H9 (cell line): Measurements from ENCODE around the gene NXPH1. TPM values are rescaled to one million over a fixed set of nuclear protein-coding genes. Genes with fewer than 3 reads are reported as not detected.

Experiments used
- DNase-seq: peaks from one replicate; pipeline ENCODE4 v3.0.0-alpha.2; 2017
- H2AFZ ChIP-seq: one replicate; pipeline ENCODE4 v1.6.1; 2013; ENCODE audit warnings: mild to moderate bottlenecking, low read length, control low read depth, moderate library complexity
- H2AK5ac ChIP-seq: 2 replicates; pipeline ENCODE4 v1.6.1; 2013; ENCODE audit warnings: low read length, control low read depth, mixed read lengths; ENCODE audit not compliant: insufficient read length
- H2BK120ac ChIP-seq: one replicate; pipeline ENCODE4 v1.6.1; 2013; ENCODE audit warnings: low read depth, mild to moderate bottlenecking, low read length, control low read depth, inconsistent platforms; ENCODE audit not compliant: poor library complexity, severe bottlenecking
- H2BK12ac ChIP-seq: 2 replicates; pipeline ENCODE4 v1.6.1; 2013; ENCODE audit warnings: low read length, control low read depth, mixed read lengths, low read depth; ENCODE audit not compliant: insufficient read length
- H2BK15ac ChIP-seq: 2 replicates; pipeline ENCODE4 v1.6.1; 2013; ENCODE audit warnings: low read depth, low read length, control low read depth
- H2BK20ac ChIP-seq: one replicate; pipeline ENCODE4 v1.6.1; 2013; ENCODE audit warnings: low read depth, mild to moderate bottlenecking, low read length, control low read depth, inconsistent platforms; ENCODE audit not compliant: poor library complexity, severe bottlenecking
- H2BK5ac ChIP-seq: 2 replicates; pipeline ENCODE4 v1.6.1; 2013; ENCODE audit warnings: low read length, control low read depth, mixed read lengths; ENCODE audit not compliant: insufficient read length
- H3K14ac ChIP-seq: 2 replicates; pipeline ENCODE4 v1.6.1; 2013; ENCODE audit warnings: low read length, control low read depth; ENCODE audit not compliant: insufficient read depth
- H3K18ac ChIP-seq: 2 replicates; pipeline ENCODE4 v1.6.1; 2013; ENCODE audit warnings: low read depth, mild to moderate bottlenecking, mixed read lengths, low read length, control low read depth; ENCODE audit not compliant: insufficient read length
- H3K23ac ChIP-seq: 2 replicates; pipeline ENCODE4 v1.6.1; 2013; ENCODE audit warnings: low read length, control low read depth, mixed read lengths, low read depth; ENCODE audit not compliant: insufficient read length
- H3K23me2 ChIP-seq: 2 replicates; pipeline ENCODE4 v1.6.1; 2013; ENCODE audit warnings: low read depth, mild to moderate bottlenecking, mixed read lengths, low read length, control low read depth; ENCODE audit not compliant: insufficient read length, poor library complexity, severe bottlenecking
- H3K27ac ChIP-seq: 2 replicates; pipeline ENCODE4 v1.5.1; 2013; ENCODE audit warnings: low read length, control low read depth, mixed read lengths, low read depth; ENCODE audit not compliant: insufficient read length
- H3K27me3 ChIP-seq: 2 replicates; pipeline ENCODE4 v1.6.1; 2013; ENCODE audit warnings: low read length, control low read depth, inconsistent platforms; ENCODE audit not compliant: insufficient read depth
- H3K4ac ChIP-seq: 2 replicates; pipeline ENCODE4 v1.6.1; 2013; ENCODE audit warnings: low read depth, mild to moderate bottlenecking, control low read depth, inconsistent platforms, low read length, moderate library complexity
- H3K4me1 ChIP-seq: 2 replicates; pipeline ENCODE4 v1.6.1; 2013; ENCODE audit warnings: low read length, control low read depth, inconsistent platforms; ENCODE audit not compliant: insufficient read depth
- H3K4me2 ChIP-seq: 2 replicates; pipeline ENCODE4 v1.6.1; 2013; ENCODE audit warnings: low read length, control low read depth, mixed read lengths; ENCODE audit not compliant: insufficient read length, insufficient read depth
- H3K56ac ChIP-seq: 2 replicates; pipeline ENCODE4 v1.6.1; 2013; ENCODE audit warnings: low read depth, mild to moderate bottlenecking, mixed read lengths, low read length, control low read depth; ENCODE audit not compliant: insufficient read length
- H3K79me1 ChIP-seq: 2 replicates; pipeline ENCODE4 v1.6.1; 2013; ENCODE audit warnings: low read depth, mild to moderate bottlenecking, moderate library complexity, low read length, control low read depth, inconsistent platforms; ENCODE audit not compliant: insufficient read depth, poor library complexity, severe bottlenecking
- H3K79me2 ChIP-seq: 2 replicates; pipeline ENCODE4 v1.6.1; 2013; ENCODE audit warnings: low read length, control low read depth, inconsistent platforms; ENCODE audit not compliant: insufficient read depth
- H3K9ac ChIP-seq: 2 replicates; pipeline ENCODE4 v1.6.1; 2013; ENCODE audit warnings: low read length, control low read depth, mixed read lengths; ENCODE audit not compliant: insufficient read length; ENCODE audit errors: extremely low read depth
- H3K9me3 ChIP-seq: one replicate; pipeline ENCODE4 v1.6.1; 2013; ENCODE audit warnings: low read depth, low read length, inconsistent platforms; ENCODE audit not compliant: control insufficient read depth
- H3T11ph ChIP-seq: one replicate; pipeline ENCODE4 v1.6.1; 2013; ENCODE audit warnings: mild to moderate bottlenecking, low read length, control low read depth, inconsistent platforms
- H4K20me1 ChIP-seq: one replicate; pipeline ENCODE4 v1.6.1; 2013; ENCODE audit not compliant: control insufficient read depth, insufficient read length, insufficient read depth
- H4K5ac ChIP-seq: 2 replicates; pipeline ENCODE4 v1.6.1; 2013; ENCODE audit warnings: low read depth, mild to moderate bottlenecking, mixed read lengths, low read length, control low read depth; ENCODE audit not compliant: insufficient read length
- H4K8ac ChIP-seq: replicated peaks from 2 replicates; pipeline ENCODE4 v1.6.1; 2013; ENCODE audit warnings: low read length, control low read depth, mixed read lengths, low read depth; ENCODE audit not compliant: insufficient read length
- H4K91ac ChIP-seq: 2 replicates; pipeline ENCODE4 v1.6.1; 2013; ENCODE audit warnings: low read depth, mild to moderate bottlenecking, moderate library complexity, mixed read lengths, low read length, control low read depth; ENCODE audit not compliant: insufficient read length
- H3K27ac Mint-ChIP-seq, 3 experiments: 2 replicates in 2 of 3; 3 replicates in 1 of 3; pipeline ENCODE4 v1.8.0; 2020 to 2021; ENCODE audit warnings: mixed read lengths in 3 of 3, mild to moderate bottlenecking in 1 of 3, moderate library complexity in 1 of 3
- H3K27me3 Mint-ChIP-seq: 2 replicates; pipeline ENCODE4 v1.8.0; 2021; ENCODE audit warnings: low read depth, mild to moderate bottlenecking, moderate library complexity, mixed read lengths
- H3K36me3 Mint-ChIP-seq, 3 experiments: 2 replicates in 2 of 3; 3 replicates in 1 of 3; pipeline ENCODE4 v1.8.0; 2020 to 2021; ENCODE audit warnings: low read depth in 3 of 3, mixed read lengths in 3 of 3; ENCODE audit not compliant: insufficient read depth in 1 of 3
- H3K4me1 Mint-ChIP-seq, 2 experiments: 2 replicates each; pipeline ENCODE4 v1.8.0; 2020; ENCODE audit warnings: mixed read lengths in 2 of 2
- H3K4me3 Mint-ChIP-seq, 2 experiments: 2 replicates in 1 of 2; 3 replicates in 1 of 2; pipeline ENCODE4 v1.8.0; 2020 to 2021; ENCODE audit warnings: mild to moderate bottlenecking in 2 of 2, mixed read lengths in 2 of 2, moderate library complexity in 1 of 2
- H3K9me3 Mint-ChIP-seq, 2 experiments: 2 replicates in 1 of 2; 3 replicates in 1 of 2; pipeline ENCODE4 v1.8.0; 2020; ENCODE audit warnings: mild to moderate bottlenecking in 2 of 2, mixed read lengths in 2 of 2, moderate library complexity in 1 of 2
- WGBS: extraction: QIAGEN DNeasy Blood & Tissue Kit; methylation state at CpG from one replicate; pipeline ENCODE4 v1.1.7; 2013; ENCODE audit warnings: missing lambda C conversion rate, low lambda C conversion rate, mixed read lengths; ENCODE audit not compliant: insufficient read length; ENCODE audit errors: extremely low coverage; 5-methylcytosine and 5-hydroxymethylcytosine counted together
- total RNA-seq: library from RNA; stranded (reverse); gene quantifications from 2 replicates; pipeline ENCODE4 v1.2.1, GENCODE V29; 2021
- TF ChIP-seq, protein P1 (sequence below): fragments of 200-600 bp; sonication (generic); conservative IDR thresholded peaks from 3 replicates; pipeline ENCODE4 v1.8.0; 2021; ENCODE audit warnings: antibody characterized with exemption, mild to moderate bottlenecking

NXPH1 gene
- total RNA-seq, 1 experiment from 2014 or later = 0.15 TPM

- Histone ChIP-seq H2BK120ac (no peak overlapping the region), H3K9me3 (no peaks in the 10 kb centered on the region), H3K4ac (no peak overlapping the region), H4K5ac (no peak overlapping the region), H4K91ac (no peak overlapping the region), H4K8ac (no peak overlapping the region), H3K23ac (no peak overlapping the region), H3K56ac (no peak overlapping the region), H3K14ac (no peak overlapping the region), H3K23me2 (no peaks in the 10 kb centered on the region), H3K79me2 (no peaks in the 10 kb centered on the region), H2BK12ac (no peak overlapping the region), H3K27me3 (no peaks in the 10 kb centered on the region), H3T11ph (no peak overlapping the region), H3K18ac (no peak overlapping the region), H2BK5ac (no peak overlapping the region), H3K4me1 (no peaks in the 10 kb centered on the region; the same call in 1 of the 2 replicates), H3K79me1 (no peaks in the 10 kb centered on the region), H3K9ac (no peak overlapping the region), H3K27ac (no peak overlapping the region), H2AK5ac (no peak overlapping the region), H2AFZ (no peak overlapping the region), H2BK15ac (no peak overlapping the region), H4K20me1 (no peaks in the 10 kb centered on the region), H3K4me2 (no peak overlapping the region), H2BK20ac (no peak overlapping the region)
- DNase-seq = no peak
- Mint-ChIP-seq H3K4me1 (peaks cover 7 to 10% of the 10 kb centered on the region in 2 experiments), H3K27me3 (no peaks in the 10 kb centered on the region), H3K9me3 (peaks cover 0 to 4% of the 10 kb centered on the region in 2 experiments; a peak in 2 of 5 replicates), H3K4me3 (no peak overlapping the region), H3K27ac (no peak overlapping the region), H3K36me3 (peaks cover 0 to 4% (median 0%) of the 10 kb centered on the region in 3 experiments; a peak in 1 of 7 replicates)
- WGBS = no CpG with 5 or more reads among the region's 7 CpGs
- TF ChIP-seq, protein P1, sequence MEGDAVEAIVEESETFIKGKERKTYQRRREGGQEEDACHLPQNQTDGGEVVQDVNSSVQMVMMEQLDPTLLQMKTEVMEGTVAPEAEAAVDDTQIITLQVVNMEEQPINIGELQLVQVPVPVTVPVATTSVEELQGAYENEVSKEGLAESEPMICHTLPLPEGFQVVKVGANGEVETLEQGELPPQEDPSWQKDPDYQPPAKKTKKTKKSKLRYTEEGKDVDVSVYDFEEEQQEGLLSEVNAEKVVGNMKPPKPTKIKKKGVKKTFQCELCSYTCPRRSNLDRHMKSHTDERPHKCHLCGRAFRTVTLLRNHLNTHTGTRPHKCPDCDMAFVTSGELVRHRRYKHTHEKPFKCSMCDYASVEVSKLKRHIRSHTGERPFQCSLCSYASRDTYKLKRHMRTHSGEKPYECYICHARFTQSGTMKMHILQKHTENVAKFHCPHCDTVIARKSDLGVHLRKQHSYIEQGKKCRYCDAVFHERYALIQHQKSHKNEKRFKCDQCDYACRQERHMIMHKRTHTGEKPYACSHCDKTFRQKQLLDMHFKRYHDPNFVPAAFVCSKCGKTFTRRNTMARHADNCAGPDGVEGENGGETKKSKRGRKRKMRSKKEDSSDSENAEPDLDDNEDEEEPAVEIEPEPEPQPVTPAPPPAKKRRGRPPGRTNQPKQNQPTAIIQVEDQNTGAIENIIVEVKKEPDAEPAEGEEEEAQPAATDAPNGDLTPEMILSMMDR = no peak
These were observed 204.7 kb downstream of the NXPH1 start for GRCh38 chr7:8638076-8638475.
